Suppressor macrophage (primary cell): ENCODE data around the gene HMSD.
A peak's percentile ranks its signal among the peaks of the same experiment; 100 is the strongest.

ENCODE experiments used
- DNase-seq, 4 experiments: peaks; one replicate each; pipeline ENCODE4 v3.0.0-alpha.2; 2020 to 2022

The HMSD gene

DNA sequence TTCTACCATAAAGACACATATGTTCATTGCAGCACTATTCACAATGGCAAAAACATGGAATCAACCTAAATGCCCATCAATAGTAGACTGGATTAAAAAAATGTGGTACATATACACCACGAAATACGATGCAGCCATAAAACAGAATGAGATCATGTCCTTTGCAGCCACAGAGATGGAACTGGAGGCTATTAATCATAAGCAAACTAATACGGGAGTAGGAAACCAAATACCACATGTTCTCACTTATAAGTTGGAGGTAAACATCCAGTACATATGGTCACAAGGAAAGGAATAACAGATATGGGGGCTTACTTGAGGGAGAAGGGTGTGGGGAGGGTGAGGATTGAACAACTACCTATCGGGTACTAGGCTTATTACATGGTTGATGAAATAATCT is 7.7 kb downstream of the HMSD start:
- no peak for DNase-seq

DNA sequence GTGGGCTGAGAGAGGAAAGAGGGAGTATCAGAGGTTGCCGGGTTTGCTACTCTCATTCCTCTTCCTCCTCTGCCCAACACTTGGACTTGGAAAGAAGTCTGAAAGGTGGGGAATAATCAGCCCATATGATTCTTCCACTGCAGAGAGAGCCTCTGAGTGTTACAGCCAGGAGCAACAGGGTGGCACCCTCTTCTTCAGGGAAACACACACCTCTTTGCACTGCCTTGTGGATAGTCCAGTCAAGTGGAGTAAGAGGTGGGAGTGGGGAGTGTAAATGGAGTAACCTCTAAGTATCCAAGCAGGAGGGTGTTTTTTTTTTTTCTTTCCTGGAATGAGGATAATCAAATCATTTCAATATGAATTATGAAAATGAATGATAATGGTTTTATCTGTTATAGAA is 11.8 kb downstream of the HMSD start:
- no peak for DNase-seq

DNA sequence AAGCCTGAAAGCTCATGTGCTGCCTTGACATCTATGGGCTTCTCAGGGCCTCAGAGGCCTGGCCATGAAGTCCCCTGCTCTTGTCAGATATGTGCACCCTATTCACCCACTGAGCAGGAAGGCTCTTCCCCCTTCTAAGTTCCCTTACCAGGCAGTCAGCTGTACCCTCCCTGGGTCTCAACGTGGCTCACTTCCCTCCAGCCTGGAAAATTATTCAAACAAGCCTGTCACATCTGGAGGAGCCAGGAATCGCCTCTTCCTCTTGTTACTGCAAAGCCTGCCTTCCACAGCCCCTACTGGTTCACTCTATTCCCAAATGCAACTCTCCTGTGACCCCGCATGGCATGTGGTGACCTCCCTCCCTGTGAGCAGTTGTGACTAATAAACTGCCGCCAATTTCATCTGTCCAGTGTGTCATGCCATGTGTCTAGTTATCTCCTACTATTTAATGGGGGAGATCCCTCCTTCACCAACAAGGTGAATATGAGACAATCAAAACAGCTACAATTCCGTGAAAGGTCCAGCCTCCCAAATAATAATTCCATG is 12.4 kb downstream of the HMSD start:
- DNase-seq, result peak; percentile 56 to 74 (median 74)

DNA sequence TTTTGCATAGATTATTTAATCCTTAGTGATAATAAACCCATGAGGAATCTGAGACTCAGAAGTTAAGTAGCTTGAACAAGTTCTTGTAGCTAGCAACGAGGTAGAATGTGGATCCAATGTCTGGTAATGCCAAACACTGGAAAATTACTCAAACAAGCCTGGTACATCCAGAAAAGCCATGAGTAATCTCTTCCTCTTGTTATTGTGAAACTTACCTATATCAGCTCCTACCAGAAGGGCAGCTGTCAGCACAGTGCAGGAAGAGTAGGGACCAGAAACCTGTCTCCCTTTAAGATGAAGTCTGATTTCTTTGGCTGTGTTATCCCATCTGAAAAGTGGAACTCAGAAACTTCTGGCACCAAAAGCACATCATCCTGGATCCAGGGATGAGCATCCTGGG is 13.0 kb downstream of the HMSD start:
- DNase-seq, result no peak

DNA sequence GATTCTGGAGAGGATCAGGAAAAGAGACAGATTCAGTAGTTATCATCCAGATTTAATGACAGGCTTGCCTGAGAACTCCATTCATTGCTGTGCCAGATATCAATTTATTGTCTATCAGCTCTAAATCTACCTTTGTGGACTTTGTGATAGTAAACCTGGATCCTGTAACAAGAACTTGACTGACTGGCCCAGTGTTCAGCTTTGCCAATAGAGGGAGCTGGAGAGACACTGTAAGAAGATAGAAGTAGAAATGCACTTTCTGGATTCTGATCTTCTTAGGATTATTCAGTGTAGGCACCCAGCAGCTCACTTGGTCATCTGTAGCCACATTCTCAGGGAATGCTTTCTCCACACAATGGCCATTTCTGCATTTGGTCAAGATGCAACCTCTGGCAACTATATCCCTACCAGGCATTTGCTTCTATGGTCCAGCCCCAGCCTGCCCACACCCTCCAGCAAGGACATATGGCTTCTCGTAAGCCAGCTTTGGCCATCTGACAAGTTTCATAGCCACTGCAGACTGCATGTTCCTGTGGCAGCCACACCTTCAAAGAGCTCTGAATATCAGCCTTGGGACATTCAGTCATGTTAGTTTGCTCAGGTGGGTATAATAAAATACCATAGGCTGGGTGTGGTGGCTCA is 14.6 kb downstream of the HMSD start:
- peak; percentile 71 to 91 (median 78) for DNase-seq

DNA sequence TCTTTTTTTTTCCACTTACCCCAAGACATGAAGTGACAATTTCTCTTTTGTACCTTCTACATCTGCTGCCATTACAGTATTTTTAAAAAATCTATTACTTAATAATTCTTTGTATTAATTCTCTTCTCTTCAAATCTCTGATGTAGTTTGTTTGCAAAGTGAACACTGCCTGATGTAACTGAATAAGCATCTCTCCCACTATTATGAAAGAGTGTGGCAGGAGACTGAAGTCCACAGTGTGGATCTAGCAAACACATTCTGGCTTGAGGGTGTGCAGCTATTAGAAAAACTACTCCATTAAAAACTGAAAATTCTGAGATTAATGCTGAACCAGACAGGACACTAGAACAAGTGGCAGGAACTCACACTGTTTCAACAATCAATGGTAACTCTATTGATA is 15.8 kb downstream of the HMSD start:
- no peak for DNase-seq

DNA sequence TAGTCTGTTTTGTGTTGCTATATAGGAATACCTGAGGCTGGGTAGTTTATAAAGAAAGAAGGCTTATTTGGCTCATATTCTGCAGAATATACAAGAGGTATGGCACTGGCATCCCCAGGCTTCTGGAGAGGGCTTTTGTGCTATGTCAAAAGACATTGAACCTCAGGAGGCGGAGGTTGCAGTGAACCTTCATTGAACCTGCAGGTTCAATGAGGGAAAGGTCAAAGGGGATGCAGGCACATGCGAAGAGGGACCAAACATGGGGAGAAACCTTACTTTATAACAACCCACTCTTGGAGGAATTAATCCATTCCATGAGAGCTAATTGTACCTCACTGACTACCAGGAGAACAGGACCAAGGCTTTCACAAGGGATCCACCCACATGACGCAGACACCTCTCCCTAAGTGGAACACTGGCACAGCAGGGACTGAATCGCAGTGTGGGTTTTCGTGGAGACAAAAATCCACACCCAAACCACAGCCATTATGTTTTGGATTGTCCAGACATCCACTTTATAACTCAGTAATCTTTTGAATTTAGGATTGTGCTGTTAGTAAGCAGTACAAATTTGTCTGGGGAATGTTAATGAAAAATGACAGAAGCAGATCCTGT is 16.7 kb downstream of the HMSD start:
- no peak for DNase-seq

DNA sequence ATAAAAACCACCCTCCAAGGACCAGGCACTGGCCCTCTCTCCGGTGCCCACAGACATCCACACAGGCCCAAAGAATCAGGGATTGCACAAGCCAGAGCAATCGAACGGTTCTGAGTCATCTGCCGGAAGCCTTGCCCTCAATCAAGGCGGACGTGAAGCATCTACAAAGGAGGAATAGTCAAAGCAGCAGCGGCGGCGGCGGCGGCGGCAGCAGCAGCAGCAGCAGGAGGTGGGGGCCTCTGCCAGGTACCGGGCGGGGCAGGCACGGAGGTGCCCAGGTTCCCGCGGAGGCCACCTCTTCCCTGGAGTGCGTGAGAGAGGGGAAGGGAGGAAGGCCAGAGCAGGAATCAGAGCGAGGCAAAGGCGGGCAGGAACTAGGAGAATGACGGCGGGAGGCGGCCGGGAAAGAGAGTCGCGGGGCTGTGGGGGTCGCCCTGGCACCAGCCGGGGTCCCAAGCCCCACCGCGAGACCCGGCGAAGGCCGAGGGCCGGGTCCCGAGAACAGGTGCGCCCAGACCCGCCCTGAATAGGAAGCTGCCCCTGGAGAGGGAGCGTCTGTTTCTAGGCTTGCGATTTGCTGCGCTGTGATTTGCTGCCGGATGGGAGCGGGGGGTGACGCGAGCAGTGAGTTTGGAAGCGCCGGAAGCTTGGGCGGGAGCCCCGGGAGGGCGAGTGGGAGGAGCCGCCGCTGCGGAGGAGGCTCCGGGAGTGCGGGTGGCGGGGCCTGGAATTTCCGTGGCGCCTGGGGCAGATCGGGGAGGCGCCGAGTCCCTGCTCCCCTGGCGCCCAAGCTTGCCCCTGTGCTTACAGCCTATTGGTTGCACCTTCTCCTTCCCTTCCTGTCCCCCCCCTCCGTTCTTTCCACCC is 21.1 kb downstream of the HMSD start, which contains the start of gene SERPINB8:
SERPINB8 (plus strand) TSS at position 140 of the 867 bp plus-strand sequence. CDS start 8,228 bp downstream, outside the sequence.
- DNase-seq, result peak; percentile 87 to 95 (median 94)

DNA sequence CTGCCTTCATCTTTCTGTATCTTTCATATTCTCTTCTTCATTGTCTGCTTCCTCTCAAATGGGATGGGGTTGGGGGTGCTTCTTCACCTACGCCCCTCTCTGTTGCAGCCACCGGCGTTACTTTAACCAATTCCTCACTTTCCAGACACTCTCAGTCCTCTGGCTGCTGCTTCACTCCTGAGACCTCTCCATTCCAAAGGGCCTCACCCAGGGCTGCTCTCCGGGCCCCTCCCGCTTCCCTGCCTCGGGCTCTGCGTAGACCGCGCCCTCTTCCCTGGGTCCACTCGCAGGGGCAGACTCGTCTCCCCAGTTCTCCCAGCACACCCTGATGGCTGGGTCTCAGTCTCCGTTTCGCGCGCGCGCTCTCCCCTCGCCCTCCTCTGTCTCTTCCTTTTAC is 21.7 kb downstream of the HMSD start:
- DNase-seq, result peak in 2 of 4 experiments; percentile 46 to 52

DNA sequence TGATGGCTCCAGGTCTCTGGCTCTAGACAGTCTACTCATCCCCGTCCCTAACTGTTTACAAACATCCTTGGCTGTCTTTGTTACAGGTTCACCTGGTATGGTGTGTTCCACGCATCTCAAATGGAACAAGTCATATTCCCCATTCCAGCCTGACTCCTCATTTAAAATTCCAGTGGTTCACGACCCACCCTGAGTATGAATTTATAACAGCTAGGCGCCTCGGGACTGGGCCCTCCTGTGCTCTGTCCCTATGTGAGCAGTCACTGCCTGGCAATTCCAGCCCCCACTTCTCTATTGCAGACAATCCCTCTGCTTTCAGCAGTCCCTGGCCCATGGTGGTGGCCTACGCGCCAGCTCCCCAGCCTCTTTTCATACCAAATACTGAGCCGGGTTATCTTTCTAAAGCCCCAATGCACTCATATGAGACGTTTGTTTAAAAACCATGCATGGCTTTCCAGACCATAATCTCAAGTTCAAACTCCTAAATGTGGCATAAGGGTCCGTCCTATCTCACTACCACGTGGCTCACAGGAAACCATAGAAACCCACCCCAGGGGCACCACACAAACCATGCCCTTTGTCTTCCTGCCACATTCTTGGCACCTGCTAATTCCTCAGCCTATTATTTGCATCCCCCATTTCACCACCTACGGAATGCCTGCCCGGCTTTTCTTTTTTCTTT is 22.4 kb downstream of the HMSD start:
- DNase-seq, result peak in 2 of 4 experiments; percentile 22 to 25

DNA sequence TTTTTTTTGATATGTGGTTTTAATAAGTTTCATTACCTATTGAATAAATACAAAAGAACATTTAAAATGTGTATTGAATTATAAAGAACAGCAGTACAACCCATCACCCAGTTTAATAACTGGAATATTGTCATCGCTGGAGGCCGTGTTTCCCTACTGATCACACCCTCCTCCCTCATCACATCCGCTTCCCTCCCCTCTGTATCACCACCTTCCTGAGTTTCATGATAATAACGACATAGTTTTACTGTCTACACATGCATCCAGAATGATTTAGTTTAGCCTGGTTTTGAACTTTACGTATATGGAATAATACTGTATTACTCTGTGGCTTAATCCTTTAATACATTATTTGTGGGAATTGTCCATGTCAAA is 22.9 kb downstream of the HMSD start:
- DNase-seq, result no peak

DNA sequence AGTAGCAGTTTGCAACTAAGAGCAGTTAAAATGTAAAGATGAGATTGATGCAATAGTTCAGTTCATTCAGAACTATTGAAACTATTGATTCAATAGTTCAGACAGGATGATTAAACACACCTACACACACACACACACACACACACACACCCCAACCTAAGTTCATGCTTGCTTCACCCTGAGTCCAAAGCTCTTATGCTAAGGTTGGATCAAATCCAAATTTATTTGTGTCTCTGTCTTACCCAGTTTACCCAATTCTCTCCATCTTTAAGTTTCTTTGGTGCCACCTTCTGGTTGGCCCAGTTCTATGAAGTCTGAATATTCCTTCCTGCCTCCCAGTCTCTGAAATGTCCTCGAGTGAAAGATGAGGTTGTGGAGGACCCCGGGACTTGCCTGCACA is 25.9 kb downstream of the HMSD start:
- DNase-seq, result peak in 3 of 4 experiments; percentile 44 to 62 (median 44)

DNA sequence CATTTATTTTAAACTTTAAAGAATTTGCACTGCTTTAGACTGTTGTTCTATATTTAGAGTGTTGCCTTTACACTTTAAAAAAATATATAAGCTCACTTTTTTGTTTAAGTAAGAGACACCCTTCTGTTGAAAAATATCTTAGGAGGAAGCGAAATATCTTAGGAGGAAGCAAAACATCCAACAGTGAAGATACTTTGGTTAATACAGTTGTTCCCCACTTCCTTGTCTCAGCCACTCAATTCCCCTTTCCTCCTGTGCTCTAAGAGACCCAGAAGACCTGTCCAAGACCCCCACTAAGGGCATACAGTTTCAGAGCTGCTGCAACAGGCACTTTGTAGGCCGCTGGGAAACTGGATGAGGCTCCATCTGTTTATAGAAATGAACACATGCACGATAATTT is 26.5 kb downstream of the HMSD start:
- peak in 3 of 4 experiments; percentile 27 to 75 (median 68) for DNase-seq

DNA sequence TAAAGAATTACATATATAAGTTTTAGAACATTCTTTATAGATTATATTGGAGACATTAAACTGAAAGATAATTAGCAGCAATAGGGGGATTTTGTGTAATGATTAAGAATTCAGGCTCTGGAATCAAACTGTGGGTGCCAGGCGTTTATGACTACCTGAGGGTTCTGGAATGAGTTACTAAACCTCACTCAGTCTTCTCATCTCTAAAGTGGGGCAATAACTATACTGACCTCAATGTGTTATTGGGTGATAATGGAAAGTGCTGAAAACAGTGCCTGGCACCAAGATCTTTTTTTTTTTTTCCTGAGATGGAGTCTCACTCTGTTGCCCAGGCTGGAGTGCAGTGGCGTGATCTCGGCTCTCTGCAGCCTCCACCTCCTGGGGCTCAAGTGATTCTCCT is 27.9 kb downstream of the HMSD start:
- DNase-seq, result no peak

DNA sequence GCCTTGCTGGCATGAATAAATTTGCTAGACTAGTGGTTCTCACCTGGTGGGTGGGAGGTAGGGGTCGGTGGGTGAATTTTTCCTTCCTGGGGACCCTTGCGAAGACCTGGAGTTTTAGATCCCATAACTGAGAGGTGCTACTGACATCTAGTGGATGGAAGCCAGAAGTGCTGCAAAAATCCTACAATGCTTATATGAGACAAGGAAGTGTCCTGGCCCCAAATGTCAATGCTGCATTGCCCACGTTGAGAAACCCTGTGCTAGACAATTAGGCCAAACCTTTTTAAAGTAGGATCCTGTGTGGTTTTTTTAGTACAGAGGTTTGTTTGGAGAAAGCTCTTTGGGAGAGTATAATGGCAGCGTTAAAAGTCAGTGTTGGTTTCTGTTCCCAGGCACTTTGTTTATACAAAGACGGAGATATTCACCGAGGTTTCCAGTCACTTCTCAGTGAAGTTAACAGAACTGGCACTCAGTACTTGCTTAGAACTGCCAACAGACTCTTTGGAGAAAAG is 30.4 kb downstream of the HMSD start:
- peak; percentile 70 to 82 (median 74) for DNase-seq

DNA sequence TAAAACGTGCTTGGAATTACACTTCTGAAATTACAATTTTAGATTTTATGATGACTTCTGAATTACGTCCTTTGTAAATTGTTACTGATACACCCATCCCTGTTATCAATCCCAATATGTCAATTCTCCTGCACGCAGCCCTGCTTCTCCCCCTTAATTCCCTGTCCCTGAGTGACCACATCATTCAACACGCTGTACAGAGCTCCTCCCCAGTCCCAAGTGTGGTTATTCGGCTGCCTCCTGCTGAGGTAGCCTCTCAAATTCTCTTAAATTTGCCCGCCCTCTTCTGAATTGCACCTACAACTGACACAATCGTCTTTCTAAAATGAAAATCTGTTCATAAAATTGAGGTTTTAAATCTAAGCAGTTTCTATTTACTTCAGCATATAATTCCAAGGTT is 30.9 kb downstream of the HMSD start:
- DNase-seq, result no peak

DNA sequence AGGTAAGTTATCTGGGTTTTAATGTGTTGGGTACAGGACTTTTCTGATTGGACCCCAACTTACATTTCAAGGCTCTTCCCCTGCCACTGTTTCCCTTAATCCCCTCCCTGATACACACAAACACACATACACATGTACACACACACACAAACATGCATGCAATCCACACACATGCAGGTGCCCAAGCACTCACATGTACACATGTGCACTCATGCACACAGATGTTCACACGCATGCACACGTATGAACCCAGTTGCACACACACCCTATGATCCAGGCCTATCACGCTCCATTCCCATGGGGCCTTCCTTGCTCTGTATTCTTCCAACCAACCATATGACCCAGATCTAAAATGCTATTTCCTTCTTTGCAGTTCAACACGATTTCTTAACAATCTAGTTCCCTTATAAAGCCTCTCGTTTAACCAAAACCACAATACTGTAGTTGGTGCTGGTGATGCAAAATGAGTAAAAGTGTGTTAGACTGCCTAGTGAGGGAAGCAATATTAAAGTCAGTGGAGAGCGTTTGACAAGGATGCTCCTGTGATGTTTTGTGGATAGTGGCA is 31.9 kb downstream of the HMSD start:
- DNase-seq, result peak; percentile 52 to 87 (median 72)

DNA sequence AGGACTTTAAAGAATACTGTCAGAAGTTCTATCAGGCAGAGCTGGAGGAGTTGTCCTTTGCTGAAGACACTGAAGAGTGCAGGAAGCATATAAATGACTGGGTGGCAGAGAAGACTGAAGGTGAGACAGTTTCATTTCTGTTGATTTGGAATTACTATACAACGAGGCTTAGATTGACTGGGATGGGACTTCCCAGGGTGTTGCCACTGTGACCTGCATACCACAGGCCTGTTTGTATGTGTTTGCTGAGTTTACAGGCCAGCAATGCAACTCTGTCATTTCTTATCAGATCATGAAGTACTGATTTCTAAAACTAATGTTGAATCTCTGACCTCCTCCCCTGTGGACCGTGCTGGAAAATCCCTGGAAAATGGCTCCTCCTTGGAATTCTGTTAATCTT is 32.6 kb downstream of the HMSD start:
- no peak for DNase-seq

DNA sequence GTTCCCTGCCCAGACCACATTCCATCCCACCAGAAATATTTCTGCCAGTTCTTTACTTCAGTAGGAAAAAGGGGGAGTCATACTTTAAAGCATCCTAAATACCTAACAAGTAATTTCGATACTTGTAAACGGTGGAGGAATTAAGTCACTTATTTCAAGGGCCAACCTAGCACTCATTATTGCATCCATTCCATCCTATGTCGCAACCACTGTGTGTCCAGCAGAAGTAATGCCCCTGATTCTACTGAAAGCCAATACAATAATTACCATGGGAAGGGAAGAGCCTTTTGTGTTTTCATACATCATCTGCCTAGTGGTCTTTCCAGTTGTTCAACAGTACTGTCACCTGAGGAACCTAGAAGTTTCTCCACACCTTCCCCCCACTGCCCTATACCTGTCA is 33.3 kb downstream of the HMSD start:
- no peak for DNase-seq

DNA sequence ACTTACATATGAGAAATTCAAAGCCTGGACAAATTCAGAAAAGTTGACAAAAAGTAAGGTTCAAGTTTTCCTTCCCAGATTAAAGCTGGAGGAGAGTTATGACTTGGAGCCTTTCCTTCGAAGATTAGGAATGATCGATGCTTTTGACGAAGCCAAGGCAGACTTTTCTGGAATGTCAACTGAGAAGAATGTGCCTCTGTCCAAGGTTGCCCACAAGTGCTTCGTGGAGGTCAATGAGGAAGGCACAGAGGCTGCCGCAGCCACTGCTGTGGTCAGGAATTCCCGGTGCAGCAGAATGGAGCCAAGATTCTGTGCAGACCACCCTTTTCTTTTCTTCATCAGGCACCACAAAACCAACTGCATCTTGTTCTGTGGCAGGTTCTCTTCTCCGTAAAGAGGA is 37.8 kb downstream of the HMSD start:
- DNase-seq, result no peak

DNA sequence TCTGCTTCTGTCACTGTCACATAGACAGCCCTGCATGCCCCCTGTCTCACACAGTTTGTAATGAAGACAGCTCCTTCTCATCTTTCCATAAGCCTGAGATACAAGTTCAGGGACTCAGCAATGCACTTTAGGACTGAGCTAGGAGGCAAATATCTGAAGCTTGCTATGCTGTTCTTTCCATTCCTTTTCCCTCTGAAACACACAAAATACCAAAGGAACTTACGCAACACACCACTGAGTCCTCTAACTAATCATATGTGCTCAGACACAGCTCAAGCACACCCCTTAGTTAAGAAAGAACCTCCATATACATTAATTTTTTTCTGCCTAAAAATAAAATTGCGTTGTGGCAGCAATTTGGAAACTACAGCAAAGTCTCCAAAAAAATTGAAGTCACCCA is 38.6 kb downstream of the HMSD start:
- DNase-seq, result no peak

DNA sequence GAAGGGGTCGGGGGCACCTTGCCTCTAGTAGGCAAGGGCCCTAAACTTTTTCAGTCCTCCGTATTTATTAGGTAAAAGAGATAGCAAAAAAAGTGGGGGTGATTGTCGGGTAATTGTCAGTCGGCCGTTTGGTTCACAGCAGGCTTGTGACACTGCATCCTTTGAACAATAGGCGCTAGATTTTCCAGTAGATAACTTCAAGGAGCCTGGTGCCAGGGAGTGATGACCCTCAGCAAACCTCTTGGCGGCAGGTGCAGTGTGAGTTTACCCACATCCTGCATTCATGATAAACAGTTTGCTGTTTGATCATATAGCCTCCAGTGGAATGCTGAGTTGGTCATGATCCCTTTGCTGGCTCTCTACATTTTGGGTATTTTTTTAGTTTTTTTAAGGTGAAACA is 43.6 kb downstream of the HMSD start:
- no peak for DNase-seq
